CD4-positive, alpha-beta memory T cell (primary cell): ENCODE data around the gene ASB16. TPM values are rescaled to one million over a fixed set of nuclear protein-coding genes. Genes with fewer than 3 reads are reported as not detected.

Source experiments
- CTCF ChIA-PET: fragments of 350-600 bp; sonication (Branson Sonifier 250); formaldehyde crosslinking; loops from one replicate; lab custom pipeline; 2021; ENCODE audit warnings: inconsistent platforms; ENCODE audit not compliant: partially characterized antibody; lab: Charles Lee
- POLR2A ChIA-PET: fragments of 350-600 bp; sonication (Branson Sonifier 250); formaldehyde crosslinking; loops from one replicate; lab custom pipeline; 2021; ENCODE audit not compliant: partially characterized antibody; lab: Charles Lee
- DNase-seq, 5 donors: peaks; one replicate each; pipeline versions ENCODE4 v3.0.0 to v3.0.0-alpha.2; 2020 to 2022; ENCODE audit warnings: mixed read lengths in 1 of 5
- H3K27ac ChIP-seq: one replicate; pipeline ENCODE4 v1.7.0; 2013; ENCODE audit warnings: low read depth, low read length
- H3K27me3 ChIP-seq: 2 replicates; pipeline ENCODE4 v1.7.0; 2013; ENCODE audit warnings: mild to moderate bottlenecking, low read length, moderate library complexity; ENCODE audit not compliant: insufficient read depth
- H3K36me3 ChIP-seq: 2 replicates; pipeline ENCODE4 v1.7.0; 2013; ENCODE audit warnings: mild to moderate bottlenecking, low read length, moderate library complexity; ENCODE audit not compliant: insufficient read depth
- H3K4me1 ChIP-seq: 2 replicates; pipeline ENCODE4 v1.7.0; 2013; ENCODE audit warnings: mild to moderate bottlenecking, low read length, moderate library complexity; ENCODE audit not compliant: insufficient read depth
- H3K4me3 ChIP-seq, 2 donors: one replicate each; pipeline ENCODE4 v1.7.0; 2013; ENCODE audit warnings: low read length in 2 of 2, mild to moderate bottlenecking in 1 of 2
- H3K9me3 ChIP-seq, 2 donors: one replicate each; pipeline ENCODE4 v1.7.0; 2013; ENCODE audit warnings: low read length in 2 of 2, control low read depth in 1 of 2; ENCODE audit not compliant: control insufficient read depth in 1 of 2
- H3K27ac Mint-ChIP-seq, 7 donors: one replicate each; pipeline ENCODE4 v1.8.0; 2020 to 2021; ENCODE audit warnings: mixed read lengths in 7 of 7, mild to moderate bottlenecking in 6 of 7, inconsistent platforms in 3 of 7, moderate library complexity in 3 of 7
- H3K27me3 Mint-ChIP-seq, 2 donors: one replicate each; pipeline ENCODE4 v1.8.0; 2020 to 2021; ENCODE audit warnings: mixed read lengths in 2 of 2
- H3K36me3 Mint-ChIP-seq, 2 donors: one replicate each; pipeline ENCODE4 v1.8.0; 2020 to 2021; ENCODE audit warnings: mixed read lengths in 2 of 2, inconsistent platforms in 1 of 2, mild to moderate bottlenecking in 1 of 2
- H3K4me1 Mint-ChIP-seq, 4 donors: one replicate each; pipeline ENCODE4 v1.8.0; 2020 to 2021; ENCODE audit warnings: mixed read lengths in 4 of 4, mild to moderate bottlenecking in 1 of 4
- H3K4me3 Mint-ChIP-seq, 8 donors: one replicate each; pipeline ENCODE4 v1.8.0; 2020 to 2021; ENCODE audit warnings: mixed read lengths in 8 of 8, mild to moderate bottlenecking in 7 of 8, moderate library complexity in 6 of 8, inconsistent platforms in 3 of 8
- H3K9me3 Mint-ChIP-seq, 8 donors: one replicate each; pipeline ENCODE4 v1.8.0; 2020 to 2021; ENCODE audit warnings: mixed read lengths in 8 of 8, mild to moderate bottlenecking in 5 of 8, inconsistent platforms in 3 of 8, moderate library complexity in 1 of 8
- intact Hi-C: fragments of 100-400 bp; cut with micrococcal nuclease; formaldehyde crosslinking; loops from one replicate; pipeline ENCODE4 v1.15.1; 2023
- polyA plus RNA-seq, 2 donors: library from polyadenylated mRNA; unstranded; fragments of 300-500 nt; fragmentation: Illumina TruSeq; gene quantifications; one replicate each; pipeline ENCODE4 v1.2.3, GENCODE V29; 2021
- total RNA-seq, 2 experiments: library from RNA; stranded (reverse); gene quantifications; one replicate each; pipeline ENCODE4 v1.2.3, GENCODE V29; 2021

ASB16 gene
- total and polyA plus RNA-seq, 4 experiments from 2014 or later = 0.14 TPM; not detected in 3

DNA sequence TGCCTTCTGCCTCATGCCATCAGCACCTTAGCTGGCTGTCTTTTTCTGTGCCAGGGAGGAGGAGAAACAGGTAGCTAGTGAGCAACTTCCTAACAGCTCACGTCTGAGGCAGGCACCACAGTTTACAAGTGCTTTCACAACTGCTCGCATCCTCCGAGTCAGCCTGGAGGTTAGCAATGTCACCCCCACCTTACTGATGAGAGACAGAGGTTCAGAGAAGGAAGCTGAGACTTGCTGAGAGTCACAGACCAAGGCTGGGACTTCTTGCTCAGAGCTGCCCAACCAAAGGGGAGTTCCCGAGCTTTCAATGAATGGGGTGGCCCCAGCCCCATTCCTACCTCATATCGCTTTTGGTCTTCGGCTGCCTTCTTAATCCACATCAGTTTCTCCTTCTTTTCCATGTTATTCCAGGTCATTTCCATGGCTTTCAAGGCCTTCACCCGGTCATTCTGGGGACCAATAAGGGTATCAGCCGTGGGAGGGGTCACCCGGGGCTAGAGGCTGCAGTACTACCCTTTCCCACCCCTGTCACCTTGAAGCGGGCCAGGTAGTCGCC lies 39.4 kb downstream of the ASB16 start:
- Histone ChIP-seq H3K27ac (peak overlapping the region; percentile 47), H3K27me3 (no peaks in the 10 kb centered on the region), H3K9me3 (no peaks in the 10 kb centered on the region), H3K36me3 (peaks cover 46% of the 10 kb centered on the region), H3K4me1 (peaks cover 37% of the 10 kb centered on the region), H3K4me3 (no peak overlapping the region)
- CTCF ChIA-PET = interaction anchor here (0.6 to 6.8 kb wide), 33 partner anchors 8 to 299 kb away, joined by 3 to 107 read pairs (median 7); partner anchors contain the start of genes FAM171A2, GRN, HDAC5 and RUNDC3A
- Mint-ChIP-seq H3K4me3 (peak overlapping the region in 6 of 8 donors; percentile 11 to 78 (median 54)), H3K27me3 (no peaks in the 10 kb centered on the region), H3K27ac (peak overlapping the region; percentile 25 to 91 (median 76)), H3K36me3 (peaks cover 25 to 47% of the 10 kb centered on the region in 2 donors), H3K4me1 (peaks cover 18 to 57% (median 30%) of the 10 kb centered on the region in 4 donors), H3K9me3 (no peaks in the 10 kb centered on the region)
- POLR2A ChIA-PET = interaction anchor here (0.6 to 15.7 kb wide), 15 partner anchors 9 to 140 kb away, joined by 3 to 325 read pairs (median 6); partner anchors contain the start of genes ATXN7L3, GRN, HDAC5 and SLC25A39
- intact Hi-C loops = loop anchor here (1.0 kb wide), 3 partner anchors 8 to 121 kb away; no protein-coding TSS in a partner anchor
- DNase-seq = no peak

GRCh38 chr17:44210342-44211192 lies 40.1 kb downstream of the ASB16 start:
- ChIA-PET CTCF (interaction anchor here (0.6 to 6.8 kb wide), 32 partner anchors 8 to 299 kb away, joined by 3 to 107 read pairs (median 7); partner anchors contain the start of genes FAM171A2, GRN, RUNDC3A and SLC25A39), POLR2A (interaction anchor here (0.6 to 15.7 kb wide), 17 partner anchors 8 to 145 kb away, joined by 3 to 325 read pairs (median 5); partner anchors contain the start of genes ATXN7L3, GRN, HDAC5 and SLC25A39)
- no peak overlapping the region for H3K4me3 ChIP-seq
- DNase-seq = peak; percentile 86 to 93 (median 92)
- Mint-ChIP-seq H3K27ac (peak overlapping the region; percentile 25 to 91 (median 76)), H3K4me1 (peaks cover 25 to 64% (median 36%) of the 10 kb centered on the region in 4 donors), H3K27me3 (no peaks in the 10 kb centered on the region), H3K4me3 (peak overlapping the region in 6 of 8 donors; percentile 11 to 78 (median 54)), H3K9me3 (no peaks in the 10 kb centered on the region), H3K36me3 (peaks cover 32 to 53% of the 10 kb centered on the region in 2 donors)
- H3K27ac ChIP-seq = peak overlapping the region; percentile 47
- H3K36me3 ChIP-seq = peaks cover 53% of the 10 kb centered on the region
- intact Hi-C loops = loop anchor here (1.0 kb wide), 3 partner anchors 8 to 121 kb away; no protein-coding TSS in a partner anchor
- H3K9me3 ChIP-seq = no peaks in the 10 kb centered on the region
- no peaks in the 10 kb centered on the region for H3K27me3 ChIP-seq
- H3K4me1 ChIP-seq = peaks cover 44% of the 10 kb centered on the region

GRCh38 chr17:44211281-44212265 lies 41.1 kb downstream of the ASB16 start:
- no peaks in the 10 kb centered on the region for H3K9me3 Mint-ChIP-seq
- intact Hi-C loops = no loop called here
- H3K4me3 Mint-ChIP-seq = peak overlapping the region in 2 of 8 donors; percentile 31 to 35
- no peak for DNase-seq
- Histone ChIP-seq H3K36me3 (peaks cover 63% of the 10 kb centered on the region), H3K27ac (no peak overlapping the region), H3K27me3 (no peaks in the 10 kb centered on the region), H3K4me1 (peaks cover 54% of the 10 kb centered on the region), H3K9me3 (no peaks in the 10 kb centered on the region), H3K4me3 (no peak overlapping the region)
- H3K4me1 Mint-ChIP-seq = peaks cover 27 to 69% (median 44%) of the 10 kb centered on the region in 4 donors
- peak overlapping the region in 4 of 7 donors; percentile 3 to 46 (median 30) for H3K27ac Mint-ChIP-seq
- peaks cover 42 to 63% of the 10 kb centered on the region in 2 donors for H3K36me3 Mint-ChIP-seq
- ChIA-PET CTCF (interaction anchor here (1.4 to 6.8 kb wide), 10 partner anchors 9 to 139 kb away, joined by 3 to 107 read pairs (median 24); partner anchors contain the start of genes GRN, RUNDC3A, SLC25A39 and UBTF), POLR2A (interaction anchor here (0.7 to 15.7 kb wide), 11 partner anchors 7 to 142 kb away, joined by 3 to 325 read pairs (median 11); partner anchors contain the start of genes ATXN7L3, GRN, HDAC5 and SLC25A39)
- H3K27me3 Mint-ChIP-seq = no peaks in the 10 kb centered on the region

- intact Hi-C loops = no loop called here
- H3K36me3 ChIP-seq = peaks cover 56% of the 10 kb centered on the region
- Mint-ChIP-seq H3K9me3 (peaks cover 0 to 4% (median 0%) of the 10 kb centered on the region in 8 donors), H3K4me3 (peak overlapping the region in 3 of 8 donors; percentile 25 to 57 (median 29)), H3K27me3 (no peaks in the 10 kb centered on the region), H3K27ac (peak overlapping the region in 2 of 7 donors; percentile 68 to 91), H3K36me3 (peaks cover 45 to 65% of the 10 kb centered on the region in 2 donors), H3K4me1 (peaks cover 37 to 81% (median 54%) of the 10 kb centered on the region in 4 donors)
- H3K27me3 ChIP-seq = no peaks in the 10 kb centered on the region
- no peaks in the 10 kb centered on the region for H3K9me3 ChIP-seq
- H3K27ac ChIP-seq = no peak overlapping the region
- CTCF ChIA-PET = interaction anchor here (1.4 to 6.8 kb wide), 6 partner anchors 8 to 138 kb away, joined by 3 to 107 read pairs (median 40); partner anchors contain the start of genes GRN and UBTF
- DNase-seq = no peak
- POLR2A ChIA-PET = interaction anchor here (0.7 to 15.7 kb wide), 13 partner anchors 6 to 141 kb away, joined by 3 to 325 read pairs (median 5); partner anchors contain the start of genes ATXN7L3, GRN, HDAC5 and SLC25A39
- no peak overlapping the region for H3K4me3 ChIP-seq
- H3K4me1 ChIP-seq = peaks cover 65% of the 10 kb centered on the region
Observed at GRCh38 chr17:44212507-44213402, 42.3 kb downstream of the ASB16 start.

- no peak for DNase-seq
- ChIA-PET POLR2A (interaction anchor here (0.9 to 15.7 kb wide), 13 partner anchors 5 to 140 kb away, joined by 3 to 325 read pairs (median 5); partner anchors contain the start of genes ATXN7L3, GRN, HDAC5 and SLC25A39), CTCF (interaction anchor here (1.4 to 6.8 kb wide), 4 partner anchors 8 to 131 kb away, joined by 3 to 107 read pairs (median 44); partner anchors contain the start of genes GRN and UBTF)
- Histone ChIP-seq H3K4me1 (peaks cover 70% of the 10 kb centered on the region), H3K27ac (peak overlapping the region; percentile 71), H3K4me3 (no peak overlapping the region), H3K27me3 (no peaks in the 10 kb centered on the region), H3K36me3 (peaks cover 51% of the 10 kb centered on the region), H3K9me3 (no peaks in the 10 kb centered on the region)
- Mint-ChIP-seq H3K27ac (peak overlapping the region; percentile 65 to 91 (median 88)), H3K27me3 (no peaks in the 10 kb centered on the region), H3K4me3 (peak overlapping the region in 4 of 8 donors; percentile 8 to 71 (median 40)), H3K36me3 (peaks cover 38 to 61% of the 10 kb centered on the region in 2 donors), H3K4me1 (peaks cover 38 to 78% (median 53%) of the 10 kb centered on the region in 4 donors), H3K9me3 (peaks cover 0 to 4% (median 0%) of the 10 kb centered on the region in 8 donors)
- intact Hi-C loops = no loop called here
Observed at GRCh38 chr17:44213403-44214229, 43.1 kb downstream of the ASB16 start.
